AG09309 (cell line): ENCODE results near the gene RBM20.

Source experiments
- DNase-seq: peaks from one replicate; pipeline ENCODE4 v3.0.0-alpha.2; 2010; ENCODE audit warnings: low read depth
- H3K4me3 ChIP-seq: 2 replicates; pipeline ENCODE4 v1.5.1; 2011; ENCODE audit warnings: mild to moderate bottlenecking, low read depth, low read length, moderate library complexity; ENCODE audit not compliant: control insufficient read depth
- CTCF ChIP-seq: IDR thresholded peaks from 2 replicates; pipeline ENCODE4 v1.5.1; 2011; ENCODE audit warnings: mild to moderate bottlenecking, low read depth, low read length, inconsistent platforms; ENCODE audit not compliant: insufficient read depth, control insufficient read depth; ENCODE audit errors: missing control alignments

RBM20 gene

GRCh38 chr10:110775406-110775805, 131.3 kb downstream of the RBM20 start:
- no peak for TF ChIP-seq CTCF
- DNase-seq, result no peak
- H3K4me3 ChIP-seq, result no peak overlapping the region

- no peak overlapping the region for H3K4me3 ChIP-seq
- DNase-seq, result no peak
- TF ChIP-seq CTCF, result no peak
These were observed 132.9 kb downstream of the RBM20 start for GRCh38 chr10:110777017-110777416.

- no peak overlapping the region for H3K4me3 ChIP-seq
- DNase-seq, result no peak
- TF ChIP-seq CTCF, result no peak
These were observed 133.5 kb downstream of the RBM20 start for GRCh38 chr10:110777661-110778060.

- no peak overlapping the region for H3K4me3 ChIP-seq
- no peak for TF ChIP-seq CTCF
- no peak for DNase-seq
These were observed 134.1 kb downstream of the RBM20 start for GRCh38 chr10:110778211-110778610.

- no peak for TF ChIP-seq CTCF
- H3K4me3 ChIP-seq, result no peak overlapping the region
- no peak for DNase-seq
These were observed 135.4 kb downstream of the RBM20 start for GRCh38 chr10:110779489-110779888.

- no peak for DNase-seq
- TF ChIP-seq CTCF, result no peak
These were observed 136.6 kb downstream of the RBM20 start for GRCh38 chr10:110780704-110781103.

GRCh38 chr10:110781139-110781538, 137.0 kb downstream of the RBM20 start:
- DNase-seq, result no peak
- H3K4me3 ChIP-seq, result no peak overlapping the region
- TF ChIP-seq CTCF, result no peak

More at GRCh38 chr10:110780704-110781103, 136.6 kb downstream of the RBM20 start:
- no peak overlapping the region for H3K4me3 ChIP-seq
